Rectal smooth muscle tissue (tissue), 1 donor: Measurements from ENCODE around the gene PROSER1.

Experiments used
- H3K27ac ChIP-seq: one replicate; pipeline ENCODE4 v1.7.0; 2013; ENCODE audit warnings: low read depth, low read length, inconsistent platforms
- H3K27me3 ChIP-seq: one replicate; pipeline ENCODE4 v1.7.0; 2013; ENCODE audit warnings: low read length; ENCODE audit not compliant: control insufficient read depth, insufficient read depth
- H3K36me3 ChIP-seq: one replicate; pipeline ENCODE4 v1.7.0; 2013; ENCODE audit warnings: low read length; ENCODE audit not compliant: control insufficient read depth, insufficient read depth
- H3K4me1 ChIP-seq: one replicate; pipeline ENCODE4 v1.7.0; 2013; ENCODE audit warnings: low read length; ENCODE audit not compliant: control insufficient read depth, insufficient read depth
- H3K4me3 ChIP-seq: one replicate; pipeline ENCODE4 v1.7.0; 2013; ENCODE audit warnings: low read length
- H3K9ac ChIP-seq: one replicate; pipeline ENCODE4 v1.7.0; 2013; ENCODE audit warnings: low read length

The PROSER1 gene

GRCh38 chr13:39044536-39044935, 6.6 kb upstream of the PROSER1 start:
- no peaks in the 10 kb centered on the region for H3K36me3 ChIP-seq
- no peaks in the 10 kb centered on the region for H3K27me3 ChIP-seq
- H3K27ac ChIP-seq, result no peak overlapping the region
- no peak overlapping the region for H3K4me3 ChIP-seq
- H3K9ac ChIP-seq, result no peak overlapping the region
- H3K4me1 ChIP-seq, result no peaks in the 10 kb centered on the region

GRCh38 chr13:39040206-39040605, 2.3 kb upstream of the PROSER1 start:
- H3K27ac ChIP-seq, result no peak overlapping the region
- no peaks in the 10 kb centered on the region for H3K36me3 ChIP-seq
- no peaks in the 10 kb centered on the region for H3K27me3 ChIP-seq
- H3K9ac ChIP-seq, result no peak overlapping the region
- peaks cover 6% of the 10 kb centered on the region for H3K4me1 ChIP-seq
- no peak overlapping the region for H3K4me3 ChIP-seq

- no peak overlapping the region for H3K9ac ChIP-seq
- H3K4me3 ChIP-seq, result peak overlapping the region; percentile 100
- no peaks in the 10 kb centered on the region for H3K36me3 ChIP-seq
- peaks cover 9% of the 10 kb centered on the region for H3K4me1 ChIP-seq
- H3K27ac ChIP-seq, result no peak overlapping the region
- no peaks in the 10 kb centered on the region for H3K27me3 ChIP-seq
These were observed 1.2 kb upstream of the PROSER1 start for GRCh38 chr13:39039041-39039440.

GRCh38 chr13:39038569-39039030, 711 bp upstream of the PROSER1 start:
- Histone ChIP-seq H3K27ac (peak overlapping the region; percentile 84), H3K4me3 (peak overlapping the region; percentile 100), H3K36me3 (no peaks in the 10 kb centered on the region), H3K4me1 (peaks cover 9% of the 10 kb centered on the region), H3K27me3 (no peaks in the 10 kb centered on the region), H3K9ac (peak overlapping the region; percentile 86)

- Histone ChIP-seq H3K36me3 (no peaks in the 10 kb centered on the region), H3K4me3 (peak overlapping the region; percentile 100), H3K27me3 (no peaks in the 10 kb centered on the region), H3K27ac (peak overlapping the region; percentile 84), H3K9ac (peak overlapping the region; percentile 71), H3K4me1 (peaks cover 9% of the 10 kb centered on the region)
These were observed 444 bp downstream of the PROSER1 start for GRCh38 chr13:39037410-39037879.

GRCh38 chr13:39036212-39036611, 1.7 kb downstream of the PROSER1 start:
- Histone ChIP-seq H3K4me3 (peak overlapping the region; percentile 100), H3K36me3 (no peaks in the 10 kb centered on the region), H3K4me1 (peaks cover 9% of the 10 kb centered on the region), H3K9ac (no peak overlapping the region), H3K27me3 (no peaks in the 10 kb centered on the region), H3K27ac (no peak overlapping the region)

- peaks cover 9% of the 10 kb centered on the region for H3K4me1 ChIP-seq
These were observed 2.1 kb downstream of the PROSER1 start for GRCh38 chr13:39035799-39036198.

GRCh38 chr13:39035204-39035603, 2.7 kb downstream of the PROSER1 start:
- peaks cover 9% of the 10 kb centered on the region for H3K4me1 ChIP-seq
- peak overlapping the region; percentile 100 for H3K4me3 ChIP-seq
- H3K27ac ChIP-seq, result no peak overlapping the region
- H3K36me3 ChIP-seq, result no peaks in the 10 kb centered on the region
- no peaks in the 10 kb centered on the region for H3K27me3 ChIP-seq
- no peak overlapping the region for H3K9ac ChIP-seq

More at GRCh38 chr13:39035799-39036198, 2.1 kb downstream of the PROSER1 start:
- no peaks in the 10 kb centered on the region for H3K36me3 ChIP-seq
- H3K27me3 ChIP-seq, result no peaks in the 10 kb centered on the region
- peak overlapping the region; percentile 100 for H3K4me3 ChIP-seq
- no peak overlapping the region for H3K9ac ChIP-seq
- no peak overlapping the region for H3K27ac ChIP-seq

GRCh38 chr13:39034085-39034484, 3.8 kb downstream of the PROSER1 start:
- Histone ChIP-seq H3K4me1 (peaks cover 9% of the 10 kb centered on the region), H3K36me3 (no peaks in the 10 kb centered on the region), H3K27ac (no peak overlapping the region), H3K4me3 (no peak overlapping the region), H3K27me3 (no peaks in the 10 kb centered on the region), H3K9ac (no peak overlapping the region)

GRCh38 chr13:39032150-39032549, 5.7 kb downstream of the PROSER1 start:
- Histone ChIP-seq H3K27me3 (no peaks in the 10 kb centered on the region), H3K36me3 (peaks cover 3% of the 10 kb centered on the region), H3K9ac (no peak overlapping the region), H3K4me1 (peaks cover 9% of the 10 kb centered on the region), H3K4me3 (no peak overlapping the region), H3K27ac (no peak overlapping the region)

GRCh38 chr13:39025433-39025839, 12.5 kb downstream of the PROSER1 start:
- H3K27ac ChIP-seq, result no peak overlapping the region

GRCh38 chr13:39023761-39024160, 14.1 kb downstream of the PROSER1 start:
- H3K27ac ChIP-seq, result no peak overlapping the region
- H3K4me1 ChIP-seq, result no peaks in the 10 kb centered on the region
- no peak overlapping the region for H3K4me3 ChIP-seq
- no peaks in the 10 kb centered on the region for H3K27me3 ChIP-seq
- peaks cover 3% of the 10 kb centered on the region for H3K36me3 ChIP-seq
- H3K9ac ChIP-seq, result no peak overlapping the region

More at GRCh38 chr13:39025433-39025839, 12.5 kb downstream of the PROSER1 start:
- Histone ChIP-seq H3K9ac (no peak overlapping the region), H3K36me3 (peaks cover 3% of the 10 kb centered on the region), H3K27me3 (no peaks in the 10 kb centered on the region), H3K4me1 (no peaks in the 10 kb centered on the region), H3K4me3 (no peak overlapping the region)

GRCh38 chr13:39023316-39023715, 14.6 kb downstream of the PROSER1 start:
- H3K4me3 ChIP-seq, result no peak overlapping the region
- H3K27ac ChIP-seq, result no peak overlapping the region
- H3K4me1 ChIP-seq, result no peaks in the 10 kb centered on the region
- peaks cover 3% of the 10 kb centered on the region for H3K36me3 ChIP-seq
- no peaks in the 10 kb centered on the region for H3K27me3 ChIP-seq
- no peak overlapping the region for H3K9ac ChIP-seq
